Measurements from ENCODE around the gene MSANTD2.

Gene MSANTD2

DNA sequence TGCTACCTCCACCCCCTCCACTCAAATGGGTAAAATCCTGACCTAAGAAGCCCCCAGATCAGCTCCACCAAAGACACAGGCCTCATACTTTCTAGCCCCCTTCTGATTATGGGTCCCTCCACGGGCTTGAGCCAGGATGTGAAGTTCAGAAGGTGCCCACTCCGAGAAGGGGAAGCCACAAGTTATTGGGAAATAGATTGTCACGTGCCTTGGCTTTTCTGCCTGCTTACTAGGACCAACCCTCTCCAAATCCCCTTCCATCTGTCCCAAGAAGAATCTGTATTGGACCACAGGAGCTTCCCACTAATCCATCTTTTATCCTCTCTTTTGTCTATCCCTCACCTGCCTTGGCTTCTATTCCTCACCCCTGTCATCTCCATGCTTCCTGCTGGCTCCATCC, 63.5 kb downstream of the MSANTD2 start:
- Histone ChIP-seq H3K9me3 (ENCODE audit: control insufficient read depth, insufficient read depth, low read length) (no peaks in the 10 kb centered on the region), H3F3A (ENCODE audit: control insufficient read depth, insufficient read depth) (no peaks in the 10 kb centered on the region), H4K20me1 (ENCODE audit: control insufficient read depth, insufficient read depth, low read depth, low read length) (no peaks in the 10 kb centered on the region), H3K27me3 (ENCODE audit: control insufficient read depth, low read length) (peaks cover 18% of the 10 kb centered on the region), H3K4me2 (ENCODE audit: low read length) (no peak overlapping the region), H3K79me2 (ENCODE audit: control insufficient read depth, low read length) (peaks cover 14% of the 10 kb centered on the region), H3K27ac (ENCODE audit: low read depth, low read length) (no peak overlapping the region), H3K36me3 (ENCODE audit: control insufficient read depth, low read length) (no peaks in the 10 kb centered on the region), H3K4me3 (ENCODE audit: low read length) (no peak overlapping the region), H3K9me2 (replicated peaks; ENCODE audit: control insufficient read depth, low read length) (no peaks in the 10 kb centered on the region), H3K4me1 (ENCODE audit: control insufficient read depth, low read length) (peaks cover 28% of the 10 kb centered on the region)
- no peak for TF ChIP-seq EZH2phosphoT487 (IDR thresholded peaks at IDR 0.05; ENCODE audit: borderline replicate concordance, low read length)
- TF ChIP-seq CTCF (IDR thresholded peaks at IDR 0.05; ENCODE audit: low read depth, low read length, poor library complexity, severe bottlenecking) = no peak

GRCh38 chr11:124732230-124732629, 68.0 kb downstream of the MSANTD2 start:
- Histone ChIP-seq H3K79me2 (ENCODE audit: control insufficient read depth, low read length) (no peaks in the 10 kb centered on the region), H3K27me3 (ENCODE audit: control insufficient read depth, low read length) (peaks cover 3% of the 10 kb centered on the region; the same call in 1 of the 2 replicates), H3K4me2 (ENCODE audit: low read length) (no peak overlapping the region)

DNA sequence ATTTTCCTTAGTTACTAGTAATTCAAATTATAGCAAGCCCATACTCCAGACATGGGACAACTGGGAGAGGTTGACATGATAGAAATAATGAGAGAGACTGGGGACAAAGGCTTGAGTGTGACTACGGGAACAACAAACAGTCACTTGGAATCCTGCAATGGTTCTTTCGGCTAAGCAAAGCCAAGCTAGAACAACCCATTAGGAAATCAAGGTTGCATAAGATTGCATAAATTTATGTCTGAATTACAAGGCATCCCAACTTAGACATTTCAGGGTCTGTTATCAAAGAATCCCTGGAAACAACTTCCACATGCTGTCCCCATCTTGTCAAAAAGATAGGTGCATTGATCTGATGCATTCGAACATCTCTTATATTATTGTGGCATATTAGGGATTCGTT, 70.6 kb downstream of the MSANTD2 start:
- Histone ChIP-seq H3K36me3 (ENCODE audit: control insufficient read depth, low read length) (no peaks in the 10 kb centered on the region), H3K4me1 (ENCODE audit: control insufficient read depth, low read length) (peaks cover 30% of the 10 kb centered on the region), H3F3A (ENCODE audit: control insufficient read depth, insufficient read depth) (no peaks in the 10 kb centered on the region), H3K4me3 (ENCODE audit: low read length) (no peak overlapping the region), H3K79me2 (ENCODE audit: control insufficient read depth, low read length) (no peaks in the 10 kb centered on the region), H4K20me1 (ENCODE audit: control insufficient read depth, insufficient read depth, low read depth, low read length) (no peaks in the 10 kb centered on the region), H3K4me2 (ENCODE audit: low read length) (no peak overlapping the region), H3K9me2 (replicated peaks; ENCODE audit: control insufficient read depth, low read length) (no peaks in the 10 kb centered on the region), H3K27ac (ENCODE audit: low read depth, low read length) (no peak overlapping the region), H3K27me3 (ENCODE audit: control insufficient read depth, low read length) (no peaks in the 10 kb centered on the region), H3K9me3 (ENCODE audit: control insufficient read depth, insufficient read depth, low read length) (no peaks in the 10 kb centered on the region)
- TF ChIP-seq CTCF (IDR thresholded peaks at IDR 0.05; ENCODE audit: low read depth, low read length, poor library complexity, severe bottlenecking) = no peak
- TF ChIP-seq EZH2phosphoT487 (IDR thresholded peaks at IDR 0.05; ENCODE audit: borderline replicate concordance, low read length) = no peak

More at GRCh38 chr11:124732230-124732629, 68.0 kb downstream of the MSANTD2 start:
- no peak overlapping the region for H3K27ac ChIP-seq (ENCODE audit: low read depth, low read length)
- no peaks in the 10 kb centered on the region for H4K20me1 ChIP-seq (ENCODE audit: control insufficient read depth, insufficient read depth, low read depth, low read length)
- no peaks in the 10 kb centered on the region for H3K36me3 ChIP-seq (ENCODE audit: control insufficient read depth, low read length)
- TF ChIP-seq CTCF (IDR thresholded peaks at IDR 0.05; ENCODE audit: low read depth, low read length, poor library complexity, severe bottlenecking) (no peak), EZH2phosphoT487 (IDR thresholded peaks at IDR 0.05; ENCODE audit: borderline replicate concordance, low read length) (no peak)
- H3K9me3 ChIP-seq (ENCODE audit: control insufficient read depth, insufficient read depth, low read length) = no peaks in the 10 kb centered on the region
- H3K4me1 ChIP-seq (ENCODE audit: control insufficient read depth, low read length) = peaks cover 12% of the 10 kb centered on the region
- no peaks in the 10 kb centered on the region for H3F3A ChIP-seq (ENCODE audit: control insufficient read depth, insufficient read depth)
- no peak overlapping the region for H3K4me3 ChIP-seq (ENCODE audit: low read length)
- no peaks in the 10 kb centered on the region for H3K9me2 ChIP-seq (replicated peaks; ENCODE audit: control insufficient read depth, low read length)

Measured in DOHH2 (cell line).